ENCODE data around the gene FSTL4.

DNA sequence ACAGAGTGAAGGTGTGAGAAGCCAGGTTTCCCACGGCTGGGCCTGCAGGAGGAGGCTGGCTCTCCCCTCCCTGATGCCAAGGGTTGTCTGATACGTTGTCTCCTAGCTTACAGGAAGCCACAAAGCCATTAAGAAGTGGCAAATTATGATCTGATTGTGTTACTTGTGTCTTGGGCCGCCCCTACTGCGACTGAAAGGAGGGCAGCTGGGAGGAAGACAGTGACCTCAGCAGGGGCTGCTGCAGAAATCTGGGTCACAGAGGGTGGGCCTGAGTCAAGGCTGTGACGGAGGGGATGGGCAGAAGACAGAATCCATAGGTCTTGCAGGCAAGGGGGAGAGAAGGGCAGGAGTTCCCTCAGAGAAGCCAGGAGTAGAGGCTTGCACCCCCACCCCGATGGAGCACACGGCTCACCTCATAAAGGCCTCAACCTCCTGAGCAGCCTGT is 145.0 kb downstream of the FSTL4 start:
- TF ChIP-seq CTCF (IDR thresholded peaks at IDR 0.05; ENCODE audit: poor library complexity): no peak
- TF ChIP-seq EZH2phosphoT487 (IDR thresholded peaks at IDR 0.05; ENCODE audit: low read depth, severe bottlenecking, unreplicated experiment): no peak
- TF ChIP-seq EZH2 (IDR thresholded peaks at IDR 0.05; ENCODE audit: borderline replicate concordance): no peak
